IMR-90 (cell line): ENCODE results near the gene PAMR1. TPM values are rescaled to one million over a fixed set of nuclear protein-coding genes. Genes with fewer than 3 reads are reported as not detected.
A peak's percentile ranks its signal among the peaks of the same experiment; 100 is the strongest.

Source experiments
- ATAC-seq: fragments of 200-7000 bp; cut with Tn5 transposase; 2 replicates; pipeline ENCODE4 v1.9.1; 2020; ENCODE audit warnings: low read depth, mild to moderate bottlenecking, moderate library complexity
- BruUV-seq: library from RNA; stranded (reverse); fragments of 400-500 nt; replicated peaks from 2 replicates; lab custom pipeline; 2021; lab: Mats Ljungman, UMichigan
- CTCF ChIA-PET: fragments of 300-600 bp; formaldehyde crosslinking; extraction: SDS; loops from one replicate; lab custom pipeline; 2021; ENCODE audit warnings: antibody characterized with exemption; lab: Yijun Ruan, JAX
- POLR2A ChIA-PET: fragments of 300-600 bp; sonication (Branson Sonifier 250); formaldehyde crosslinking; loops from one replicate; lab custom pipeline; 2022; ENCODE audit warnings: antibody characterized with exemption; ENCODE audit not compliant: unreplicated experiment; lab: Charles Lee
- DNase-seq: peaks from one replicate; pipeline ENCODE4 v3.0.0; 2013
- H2AFZ ChIP-seq: replicated peaks from 2 replicates; pipeline ENCODE3; 2013; ENCODE audit warnings: low read length, mild to moderate bottlenecking; ENCODE audit not compliant: poor library complexity
- H2AK5ac ChIP-seq: 2 replicates; pipeline ENCODE4 v1.6.1; 2013; ENCODE audit warnings: low read depth, low read length, inconsistent platforms
- H2AK9ac ChIP-seq: replicated peaks from 2 replicates; pipeline ENCODE3; 2013; ENCODE audit warnings: mild to moderate bottlenecking, low read depth, low read length, moderate library complexity; ENCODE audit not compliant: poor library complexity
- H2BK120ac ChIP-seq: 2 replicates; pipeline ENCODE4 v1.6.1; 2013; ENCODE audit warnings: low read depth, low read length, inconsistent platforms
- H2BK15ac ChIP-seq: 3 replicates; pipeline ENCODE4 v1.6.1; 2013; ENCODE audit warnings: low read depth, low read length, inconsistent platforms
- H2BK20ac ChIP-seq: 2 replicates; pipeline ENCODE4 v1.6.1; 2013; ENCODE audit warnings: low read depth, mild to moderate bottlenecking, inconsistent platforms, low read length, moderate library complexity
- H2BK5ac ChIP-seq: 2 replicates; pipeline ENCODE4 v1.6.1; 2013; ENCODE audit warnings: mild to moderate bottlenecking, low read depth, low read length, inconsistent platforms; ENCODE audit not compliant: poor library complexity, severe bottlenecking
- H3K14ac ChIP-seq: replicated peaks from 2 replicates; pipeline ENCODE4 v1.6.1; 2013; ENCODE audit warnings: low read depth, low read length, inconsistent platforms
- H3K18ac ChIP-seq: 2 replicates; pipeline ENCODE4 v1.6.1; 2013; ENCODE audit warnings: low read depth, low read length, control low read depth
- H3K23ac ChIP-seq: 2 replicates; pipeline ENCODE4 v1.6.1; 2013; ENCODE audit warnings: low read depth, low read length, inconsistent platforms
- H3K27ac ChIP-seq: 2 replicates; pipeline ENCODE4 v1.5.1; 2013; ENCODE audit warnings: mild to moderate bottlenecking, control low read depth, low read length; ENCODE audit not compliant: insufficient read depth
- H3K27me3 ChIP-seq: 2 replicates; pipeline ENCODE4 v1.6.1; 2013; ENCODE audit warnings: low read length; ENCODE audit not compliant: control insufficient read depth, insufficient read depth
- H3K36me3 ChIP-seq: 2 replicates; pipeline ENCODE4 v1.6.1; 2013; ENCODE audit warnings: low read length, mixed read lengths; ENCODE audit not compliant: control insufficient read depth, insufficient read depth
- H3K4ac ChIP-seq: 2 replicates; pipeline ENCODE4 v1.6.1; 2013; ENCODE audit warnings: low read depth, low read length, inconsistent platforms
- H3K4me1 ChIP-seq: 2 replicates; pipeline ENCODE4 v1.6.1; 2013; ENCODE audit warnings: low read length, mixed read lengths; ENCODE audit not compliant: control insufficient read depth, insufficient read depth
- H3K4me2 ChIP-seq: 2 replicates; pipeline ENCODE4 v1.6.1; 2013; ENCODE audit warnings: low read depth, mild to moderate bottlenecking, control low read depth, low read length, moderate library complexity
- H3K4me3 ChIP-seq: 2 replicates; pipeline ENCODE4 v1.5.1; 2013; ENCODE audit warnings: low read depth, mild to moderate bottlenecking, control low read depth, low read length, moderate library complexity; ENCODE audit not compliant: insufficient read depth
- H3K56ac ChIP-seq: 2 replicates; pipeline ENCODE4 v1.6.1; 2013; ENCODE audit warnings: low read length, inconsistent platforms; ENCODE audit not compliant: insufficient read depth; ENCODE audit errors: extremely low read depth
- H3K79me1 ChIP-seq, 2 experiments: 2 replicates each; pipeline ENCODE4 v1.6.1; 2013; ENCODE audit warnings: low read length in 2 of 2, inconsistent platforms in 1 of 2, low read depth in 1 of 2
- H3K9ac ChIP-seq: 2 replicates; pipeline ENCODE4 v1.6.1; 2013; ENCODE audit warnings: low read depth, low read length, control low read depth
- H3K9me1 ChIP-seq: 2 replicates; pipeline ENCODE4 v1.6.1; 2013; ENCODE audit warnings: low read length, inconsistent platforms; ENCODE audit not compliant: insufficient read depth
- H3K9me3 ChIP-seq: 2 replicates; pipeline ENCODE4 v1.6.1; 2013; ENCODE audit warnings: low read length; ENCODE audit not compliant: control insufficient read depth, insufficient read depth
- H4K20me1 ChIP-seq: 2 replicates; pipeline ENCODE4 v1.6.1; 2013; ENCODE audit warnings: low read length, inconsistent platforms; ENCODE audit not compliant: insufficient read depth
- H4K5ac ChIP-seq: 2 replicates; pipeline ENCODE4 v1.6.1; 2013; ENCODE audit warnings: mild to moderate bottlenecking, low read depth, low read length, control low read depth
- H4K8ac ChIP-seq, 2 experiments: 2 replicates each; pipeline ENCODE4 v1.6.1; 2013; ENCODE audit warnings: low read depth in 2 of 2, low read length in 2 of 2, control low read depth in 1 of 2, inconsistent platforms in 1 of 2
- H4K91ac ChIP-seq: 2 replicates; pipeline ENCODE4 v1.6.1; 2013; ENCODE audit warnings: low read depth, low read length, inconsistent platforms; ENCODE audit not compliant: insufficient read depth
- BHLHE40 ChIP-seq: fragments of 150-350 bp; IDR thresholded peaks from 2 replicates; pipeline ENCODE4 v1.6.1; 2016; ENCODE audit warnings: mild to moderate bottlenecking, low read depth, low read length
- CEBPB ChIP-seq: IDR thresholded peaks from 2 replicates; pipeline ENCODE4 v1.6.1; 2012; ENCODE audit warnings: low read depth, low read length, improper control_type of control experiment
- CTCF ChIP-seq: conservative IDR thresholded peaks from 2 replicates; pipeline ENCODE4 v1.5.1; 2012; ENCODE audit warnings: mild to moderate bottlenecking, low read depth, low read length, improper control_type of control experiment
- ELK1 ChIP-seq: fragments of 150-350 bp; IDR thresholded peaks from 2 replicates; pipeline ENCODE4 v1.6.1; 2016; ENCODE audit warnings: low read depth, mild to moderate bottlenecking, low read length, moderate library complexity, borderline replicate concordance
- MAFK ChIP-seq: IDR thresholded peaks from 2 replicates; pipeline ENCODE4 v1.6.1; 2012; ENCODE audit warnings: low read depth, low read length, improper control_type of control experiment
- MAZ ChIP-seq: IDR thresholded peaks from 2 replicates; pipeline ENCODE4 v1.6.1; 2012; ENCODE audit warnings: low read depth, mild to moderate bottlenecking, low read length, improper control_type of control experiment, moderate library complexity, borderline replicate concordance
- MXI1 ChIP-seq: IDR thresholded peaks from 2 replicates; pipeline ENCODE4 v1.6.1; 2012; ENCODE audit warnings: low read depth, mild to moderate bottlenecking, low read length, moderate library complexity, borderline replicate concordance
- NFE2L2 ChIP-seq: fragments of 150-350 bp; IDR thresholded peaks from 2 replicates; pipeline ENCODE4 v1.6.1; 2016; ENCODE audit warnings: low read depth, mild to moderate bottlenecking, low read length
- POLR2A ChIP-seq: IDR thresholded peaks from 2 replicates; pipeline ENCODE4 v1.6.1; 2012; ENCODE audit warnings: mild to moderate bottlenecking, low read depth, low read length
- RAD21 ChIP-seq: IDR thresholded peaks from 2 replicates; pipeline ENCODE4 v1.6.1; 2012; ENCODE audit warnings: low read length, improper control_type of control experiment
- RCOR1 ChIP-seq: IDR thresholded peaks from 2 replicates; pipeline ENCODE4 v1.6.1; 2012; ENCODE audit warnings: mild to moderate bottlenecking, low read length, improper control_type of control experiment; ENCODE audit not compliant: insufficient replicate concordance
- RFX5 ChIP-seq: IDR thresholded peaks from 2 replicates; pipeline ENCODE4 v1.8.0; 2012; ENCODE audit warnings: low read depth, mild to moderate bottlenecking, low read length, moderate library complexity
- SMC3 ChIP-seq: fragments of 150-350 bp; IDR thresholded peaks from 2 replicates; pipeline ENCODE4 v1.6.1; 2016; ENCODE audit warnings: low read depth, mild to moderate bottlenecking, antibody characterized with exemption, low read length, moderate library complexity
- USF2 ChIP-seq: fragments of 150-350 bp; IDR thresholded peaks from 2 replicates; pipeline ENCODE4 v1.6.1; 2017; ENCODE audit warnings: mild to moderate bottlenecking, antibody characterized with exemption, low read length, low read depth
- WGBS, 2 experiments: methylation state at CpG; one replicate each; pipeline versions ENCODE4 v1.1.5 to v1.1.7; 2013; ENCODE audit warnings: missing lambda C conversion rate in 2 of 2; ENCODE audit not compliant: insufficient read length in 1 of 2; ENCODE audit errors: extremely low coverage in 2 of 2; 5-methylcytosine and 5-hydroxymethylcytosine counted together
- dilution Hi-C: fragments of 300-500 bp; cut with HindIII; formaldehyde crosslinking; loops from one replicate; pipeline ENCODE4 v1.14.3; 2018; ENCODE audit warnings: low sequenced_read_pairs; ENCODE audit not compliant: unreplicated experiment
- in situ Hi-C: fragments of 300-500 bp; cut with MboI; formaldehyde crosslinking; loops from 3 replicates; pipeline ENCODE4 v1.14.3; 2019; ENCODE audit warnings: low sequenced_read_pairs, inconsistent platforms, mixed read lengths
- intact Hi-C: fragments of 100-400 bp; cut with micrococcal nuclease; formaldehyde crosslinking; loops from 2 replicates; pipeline ENCODE4 v1.10.0; 2022
- polyA plus RNA-seq, 3 experiments: library from polyadenylated mRNA; depleted of rRNA; stranded (reverse); fragments of >200 nt; gene quantifications; 2 replicates each; pipeline ENCODE4 v1.2.3, GENCODE V29; 2012; ENCODE audit warnings: low replicate concordance in 1 of 3
- total RNA-seq: library from RNA; depleted of rRNA; stranded (reverse); fragments of >200 nt; gene quantifications from 2 replicates; pipeline ENCODE4 v1.2.3, GENCODE V29; 2012

PAMR1 gene
- total and polyA plus RNA-seq, 2 of the 4 experiments (the other 2 are of a cell fraction): 70.7 to 80.7 TPM

GRCh38 chr11:35531246-35531645 is 5.8 kb upstream of the PAMR1 start:
- dilution Hi-C loops: no loop called here
- Histone ChIP-seq H4K8ac (peak overlapping the region in 1 of 2 experiments; percentile 70; a peak in 3 of 4 replicates), H3K18ac (peak overlapping the region; percentile 89), H3K9me3 (no peaks in the 10 kb centered on the region), H3K27me3 (no peaks in the 10 kb centered on the region), H2BK20ac (peak overlapping the region; percentile 87), H3K36me3 (no peaks in the 10 kb centered on the region), H2AK5ac (peak overlapping the region; percentile 92), H4K20me1 (no peaks in the 10 kb centered on the region), H3K27ac (peak overlapping the region; percentile 34; the same call in 1 of the 2 replicates), H2BK15ac (peak overlapping the region; percentile 83), H3K14ac (peak overlapping the region; percentile 95), H3K79me1 (peaks cover 0 to 4% of the 10 kb centered on the region in 2 experiments; a peak in 2 of 4 replicates), H3K9me1 (peaks cover 20% of the 10 kb centered on the region), H4K5ac (peak overlapping the region; percentile 80), H3K56ac (no peak overlapping the region), H3K23ac (peak overlapping the region; percentile 50; the same call in 1 of the 2 replicates), H2BK5ac (peak overlapping the region; percentile 88), H3K4me3 (no peak overlapping the region), H3K4me2 (no peak overlapping the region), H4K91ac (peak overlapping the region; percentile 72), H3K4ac (peak overlapping the region; percentile 73), H2AFZ (peak overlapping the region; percentile 55), H2BK120ac (peak overlapping the region; percentile 96), H2AK9ac (no peak overlapping the region), H3K4me1 (peaks cover 19% of the 10 kb centered on the region), H3K9ac (no peak overlapping the region)
- ChIA-PET CTCF (no interaction called here), POLR2A (no interaction called here)
- in situ Hi-C loops: no loop called here
- BruUV-seq: no TSS peak
- no CpG with 5 or more reads among the region's 1 CpG for WGBS, 2 experiments
- ATAC-seq: no peak
- no peak for DNase-seq
- intact Hi-C loops: no loop called here
- TF ChIP-seq USF2 (no peak), BHLHE40 (no peak), RAD21 (no peak), SMC3 (no peak), MAZ (no peak), MXI1 (no peak), CEBPB (no peak), RCOR1 (no peak), ELK1 (no peak), RFX5 (no peak), NFE2L2 (no peak), MAFK (no peak), POLR2A (no peak), CTCF (no peak)
